GF-D8 (cell line): ENCODE data around the gene TRAP1.
"Not testable (repeated sequence)": the region's sequence is repeated elsewhere in the genome, so short reads cannot be mapped to it uniquely, and the experiment has no call there.

ENCODE experiments used
- DNase-seq: peaks from one replicate; lab custom pipeline; 2025; lab: John Stamatoyannopoulos, UW

Gene TRAP1

GRCh38 chr16:3736116-3736515, 18.8 kb upstream of the TRAP1 start:
- DNase-seq, result no peak

- no peak for DNase-seq
Observed at GRCh38 chr16:3735541-3735940, 18.2 kb upstream of the TRAP1 start.

DNA sequence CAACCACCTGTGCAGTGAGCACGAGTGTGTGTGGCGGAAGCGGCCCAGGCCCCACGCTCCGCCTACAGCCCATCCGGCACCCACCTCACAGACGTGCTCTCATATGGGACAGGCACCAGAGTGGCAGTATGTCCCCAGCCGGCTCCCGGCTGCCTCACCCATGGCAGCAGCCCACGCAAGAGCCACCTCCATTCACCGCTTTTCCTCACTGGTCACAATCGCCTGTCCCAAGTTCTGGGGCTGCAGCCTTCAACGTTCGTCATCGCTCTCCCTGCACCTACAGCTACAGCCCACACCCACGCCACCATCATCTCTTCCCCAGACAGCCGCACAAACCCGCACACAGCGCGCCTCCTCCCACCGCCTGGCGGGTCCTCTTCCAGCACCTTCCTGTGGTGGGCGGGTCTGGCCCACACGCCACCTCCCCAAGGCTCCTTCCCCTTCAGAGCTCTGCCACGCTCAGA, 17.5 kb upstream of the TRAP1 start:
- no peak for DNase-seq

DNA sequence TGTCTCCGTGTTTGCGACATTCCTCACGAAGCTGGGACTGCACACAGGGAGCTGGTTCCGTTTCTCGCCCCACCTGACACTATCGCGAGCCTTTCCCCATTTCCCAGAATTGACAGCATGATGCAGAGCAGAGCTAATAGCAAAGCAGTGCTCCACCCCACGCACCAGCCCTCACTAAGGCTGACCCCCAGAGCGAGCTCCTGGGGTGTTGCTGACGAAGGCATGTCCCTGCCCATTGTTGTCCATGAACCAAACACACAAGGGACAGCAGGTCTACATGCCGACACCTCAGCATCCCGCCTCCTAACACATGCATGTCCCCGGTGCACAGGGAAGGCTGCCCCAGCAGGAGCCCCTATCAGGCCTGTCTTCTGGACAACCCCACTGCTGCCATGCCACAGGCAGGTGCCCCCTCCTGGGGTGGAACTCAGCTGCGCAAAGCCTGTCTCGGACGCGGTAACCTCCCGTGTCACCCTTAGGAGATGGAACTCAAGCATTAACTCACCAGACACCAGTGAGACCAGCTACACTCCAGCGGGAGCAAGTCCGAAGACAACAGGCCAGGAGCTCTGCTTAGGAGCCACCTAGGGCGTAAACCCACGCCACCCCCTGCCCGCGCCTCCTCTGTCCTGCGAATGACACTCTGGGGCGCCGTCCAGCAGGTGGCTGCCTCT, 16.9 kb upstream of the TRAP1 start:
- DNase-seq, result no peak

- DNase-seq, result no peak
Observed at GRCh38 chr16:3732171-3732570, 14.8 kb upstream of the TRAP1 start.

DNA sequence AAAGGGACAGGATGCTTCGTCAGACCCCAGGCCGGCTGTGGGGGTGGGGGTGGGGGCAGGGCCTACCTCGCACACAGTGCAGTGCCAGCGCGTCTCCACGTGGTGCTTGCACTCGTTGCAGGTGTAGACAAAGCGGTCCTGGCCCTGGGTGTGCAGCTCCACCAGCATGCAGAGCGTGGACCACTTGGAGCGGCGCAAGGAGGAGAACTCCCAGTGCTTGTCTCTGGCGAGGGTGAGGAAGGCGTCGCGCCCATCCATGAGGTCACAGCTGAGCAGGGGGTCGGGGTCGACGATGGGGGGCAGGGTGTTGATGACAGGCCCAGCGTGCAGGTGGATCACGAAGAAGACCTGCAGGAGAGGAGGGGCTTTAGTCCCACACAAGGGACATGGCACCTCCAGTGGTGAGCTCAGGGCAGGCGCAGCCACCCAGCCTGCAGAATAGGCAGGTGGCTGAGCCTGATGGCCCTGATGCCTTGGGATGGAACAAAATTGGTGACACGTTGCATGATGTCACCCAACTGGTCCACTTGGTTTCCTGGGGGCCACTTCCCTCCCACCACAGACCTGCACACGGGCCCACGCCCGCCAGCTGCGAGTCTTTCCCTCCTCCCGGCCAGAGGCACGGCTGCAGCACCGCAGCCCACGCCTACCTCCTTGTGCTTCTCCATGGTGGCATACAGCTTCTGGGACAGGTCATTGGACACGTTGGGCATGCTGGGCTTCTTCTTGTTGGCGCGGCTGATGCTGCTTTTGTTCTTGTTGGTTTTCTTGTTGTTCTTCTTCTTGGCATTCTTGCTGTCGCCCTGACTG, 14.0 kb upstream of the TRAP1 start:
- DNase-seq, result no peak

GRCh38 chr16:3730161-3731125, 13.1 kb upstream of the TRAP1 start:
- DNase-seq, result no peak

DNA sequence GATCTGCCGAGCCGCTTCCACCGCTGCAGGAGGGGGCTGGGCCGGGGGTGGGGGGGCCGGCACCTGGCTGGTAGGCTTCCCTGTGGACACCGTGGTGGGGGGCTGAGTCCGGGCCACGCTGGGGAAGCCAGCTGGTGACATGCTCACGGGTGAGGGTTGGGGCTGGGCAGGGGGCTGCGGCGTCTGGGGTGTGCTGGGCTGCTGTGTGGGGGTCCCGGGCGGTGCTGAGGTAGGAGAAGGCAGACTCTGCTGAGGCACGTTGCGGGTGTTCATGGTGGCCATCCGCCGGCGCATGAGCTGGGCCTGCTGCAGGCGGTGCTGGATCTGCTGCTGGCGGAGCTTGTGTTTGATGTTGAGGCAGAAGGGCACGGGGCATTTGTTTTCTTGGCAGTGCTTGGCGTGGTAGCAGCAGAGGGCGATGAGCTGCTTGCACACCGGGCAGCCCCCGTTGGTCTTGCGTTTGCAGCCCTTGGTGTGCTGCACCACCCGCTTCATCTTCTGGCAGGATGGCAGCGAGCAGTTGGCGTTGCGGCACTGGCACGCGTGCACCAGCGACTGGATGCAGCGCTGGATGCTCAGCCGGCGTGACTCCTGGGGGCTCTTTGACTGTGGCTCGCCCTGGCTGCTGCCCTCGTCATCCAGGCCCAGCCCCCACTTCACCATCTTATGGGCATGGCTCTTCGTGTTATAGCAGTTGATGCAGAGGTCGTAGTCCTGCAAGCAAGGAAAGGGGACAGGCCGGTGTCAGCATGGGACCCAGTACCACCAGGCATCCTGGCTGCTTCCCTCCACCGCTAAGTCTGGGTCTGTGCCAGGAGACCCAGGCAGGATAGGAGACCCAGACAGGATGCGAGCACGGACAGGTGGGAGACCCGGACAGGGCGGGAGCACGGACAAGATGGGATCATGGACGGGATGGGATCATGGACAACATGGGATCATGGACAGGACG, 12.1 kb upstream of the TRAP1 start:
- no peak for DNase-seq

DNA sequence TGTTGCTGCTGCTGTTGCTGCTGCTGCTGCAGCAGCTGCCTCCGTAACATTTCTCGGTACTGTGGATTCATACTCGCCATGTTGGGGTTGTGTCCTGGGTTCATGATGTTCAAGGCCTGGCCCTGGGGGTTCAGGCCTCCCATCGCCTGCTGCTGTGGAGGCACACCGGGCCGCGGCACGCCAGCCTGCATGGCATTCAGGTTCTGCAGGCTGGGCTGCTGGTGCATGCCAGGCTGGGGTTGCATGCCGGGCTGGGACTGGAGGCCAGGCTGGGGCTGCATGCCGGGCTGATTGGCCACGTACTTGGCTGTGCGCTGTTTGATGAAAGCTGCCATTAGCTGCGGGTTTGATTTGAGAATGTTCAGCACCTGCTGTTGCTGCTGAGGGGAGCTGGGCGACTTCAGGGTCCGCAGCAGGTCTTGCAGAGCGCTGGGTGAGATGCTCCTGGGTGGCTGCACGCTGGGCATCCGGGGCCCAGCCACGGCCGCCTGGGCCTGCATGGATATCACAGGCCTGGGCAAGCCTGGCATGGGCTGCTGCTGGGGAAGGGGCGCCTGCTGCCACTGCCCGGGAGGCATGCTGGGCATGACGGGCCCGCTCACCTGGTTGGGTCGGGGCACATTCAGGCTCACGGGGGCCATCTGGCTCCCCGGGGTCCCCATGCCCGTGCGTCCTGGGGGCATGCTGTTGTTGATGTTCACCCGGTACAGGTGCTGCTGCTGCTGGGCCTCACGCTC, 11.3 kb upstream of the TRAP1 start:
- DNase-seq, result no peak

DNA sequence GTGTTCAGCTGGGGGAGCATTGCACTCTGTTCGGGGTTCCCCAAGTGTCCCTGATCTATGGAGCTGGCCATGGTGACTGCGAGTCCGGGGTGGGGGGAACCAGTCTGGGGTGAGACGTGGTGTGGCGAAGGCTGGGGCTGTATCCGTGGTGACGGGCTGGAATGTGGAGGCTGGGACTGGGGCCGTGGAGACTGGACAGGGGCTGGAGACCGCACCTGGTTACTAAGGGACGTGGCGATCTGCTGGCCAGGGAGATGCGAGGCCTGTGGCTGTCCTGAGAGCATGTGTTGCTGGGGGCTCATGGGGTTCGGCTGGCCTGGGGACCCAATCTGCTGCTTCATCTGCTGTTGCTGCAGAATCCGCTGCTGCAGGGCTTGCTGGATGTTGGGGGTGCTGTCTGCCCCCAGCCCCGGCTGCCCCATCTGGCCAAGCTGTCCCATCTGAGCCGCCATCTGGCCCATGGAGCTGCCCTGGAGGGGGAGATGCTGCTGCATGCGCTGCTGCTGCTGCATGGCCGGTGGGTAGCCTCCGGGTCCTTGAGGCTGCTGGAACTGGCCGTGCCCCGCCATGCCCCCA, 10.6 kb upstream of the TRAP1 start:
- DNase-seq, result no peak

DNA sequence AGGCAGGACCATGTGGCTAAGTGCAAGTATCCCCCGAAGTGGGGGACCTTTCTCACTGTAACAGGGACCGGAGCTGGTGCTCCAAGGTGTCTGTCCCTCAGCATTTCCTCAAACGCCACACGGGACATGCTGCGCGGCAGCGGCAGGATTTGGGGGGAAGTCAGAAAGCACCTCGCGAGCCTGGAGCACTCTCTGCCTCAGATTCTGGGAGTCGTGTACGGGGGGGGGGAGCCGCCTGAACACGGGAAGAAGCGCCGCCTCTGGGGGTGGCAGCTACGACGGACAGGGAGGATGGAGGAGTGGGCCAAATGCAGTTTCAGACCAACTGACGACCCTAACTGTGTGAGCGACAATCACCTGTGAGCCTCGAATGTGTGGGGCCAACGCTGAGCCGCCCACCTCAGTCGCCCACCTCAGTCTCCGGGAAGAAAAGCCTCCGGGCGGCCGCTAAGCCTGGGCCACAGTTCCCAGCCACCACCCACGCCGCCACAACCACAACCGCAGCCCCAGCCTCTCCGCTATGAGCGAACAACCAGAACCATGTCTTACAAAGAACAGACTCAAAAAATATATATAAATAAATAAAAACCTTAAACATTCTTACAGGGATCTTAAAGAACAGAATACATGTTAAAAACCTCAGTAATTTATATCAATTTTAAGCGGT, 8.8 kb upstream of the TRAP1 start:
- DNase-seq, result no peak

- no peak for DNase-seq
Observed at GRCh38 chr16:3725276-3725675, 8.0 kb upstream of the TRAP1 start.

DNA sequence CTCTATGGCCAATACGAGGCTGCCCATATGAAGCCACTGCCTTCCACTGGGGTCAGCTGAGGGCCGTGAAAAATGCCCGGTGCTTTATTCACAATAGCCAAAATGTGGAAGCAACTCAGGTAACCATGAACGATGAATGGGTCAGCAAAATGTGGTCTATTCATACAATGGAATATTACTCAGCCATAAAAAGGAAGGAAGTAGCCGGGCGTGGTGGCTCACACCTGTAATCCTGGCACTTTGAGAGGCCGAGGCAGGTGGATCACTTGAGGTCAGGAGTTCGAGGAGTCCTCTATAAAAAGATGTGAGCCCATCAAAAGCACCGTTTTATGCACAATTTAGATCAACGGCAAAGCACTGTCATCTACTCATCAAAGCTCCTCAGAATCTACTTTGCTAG, 5.2 kb upstream of the TRAP1 start:
- DNase-seq, result no peak

- DNase-seq, result no peak
Observed at GRCh38 chr16:3720418-3720817, 3.1 kb upstream of the TRAP1 start.

GRCh38 chr16:3718628-3719027, 1.3 kb upstream of the TRAP1 start:
- no peak for DNase-seq

- no peak for DNase-seq
Observed at GRCh38 chr16:3718019-3718391, 681 bp upstream of the TRAP1 start.

DNA sequence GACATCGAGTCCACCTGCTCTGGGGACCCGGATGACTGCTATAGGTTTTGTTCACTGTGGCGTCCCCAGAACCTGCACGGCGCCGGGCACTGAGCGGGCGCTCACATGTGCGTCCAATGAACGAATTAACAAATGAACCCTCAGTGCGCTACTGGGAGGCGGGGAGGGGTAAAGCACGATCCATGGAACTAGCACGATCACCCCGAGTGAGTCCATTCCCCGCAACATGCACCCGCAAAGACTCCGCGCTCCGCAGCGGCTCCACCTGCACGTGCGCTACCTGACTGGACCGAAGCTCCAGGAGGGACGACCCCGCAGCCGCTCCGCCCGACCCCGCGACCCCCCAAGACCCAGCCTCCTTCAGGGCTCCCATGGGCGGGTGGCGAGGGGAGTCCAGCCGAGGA, 491 bp downstream of the TRAP1 start:
- no peak for DNase-seq

- no peak for DNase-seq
Observed at GRCh38 chr16:3715430-3715829, 1.9 kb downstream of the TRAP1 start.

DNA sequence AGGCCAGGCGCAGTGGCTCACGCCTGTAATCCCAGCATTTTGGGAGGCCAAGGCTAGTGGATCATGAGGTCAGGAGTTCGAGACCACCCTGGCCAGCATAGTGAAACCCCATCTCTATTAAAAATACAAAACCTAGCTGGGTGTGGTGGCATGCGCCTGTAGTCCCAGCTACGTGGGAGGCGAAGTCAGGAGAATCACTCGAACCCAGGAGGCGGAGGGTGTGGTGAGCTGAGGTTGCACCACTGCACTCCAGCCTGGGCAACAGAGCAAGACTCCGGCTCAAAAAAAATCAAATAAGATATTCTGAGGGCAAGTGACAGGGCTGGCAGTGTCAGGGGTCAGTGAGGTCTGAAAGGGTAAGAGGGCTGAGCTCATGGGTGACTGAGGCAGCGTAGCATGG, 2.9 kb downstream of the TRAP1 start:
- DNase-seq, result not testable (repeated sequence)
